ENCODE results near the gene S100A8.

Gene S100A8

GRCh38 chr1:153389973-153390879, 647 bp downstream of the S100A8 start:
- no peak for DNase-seq

DNA sequence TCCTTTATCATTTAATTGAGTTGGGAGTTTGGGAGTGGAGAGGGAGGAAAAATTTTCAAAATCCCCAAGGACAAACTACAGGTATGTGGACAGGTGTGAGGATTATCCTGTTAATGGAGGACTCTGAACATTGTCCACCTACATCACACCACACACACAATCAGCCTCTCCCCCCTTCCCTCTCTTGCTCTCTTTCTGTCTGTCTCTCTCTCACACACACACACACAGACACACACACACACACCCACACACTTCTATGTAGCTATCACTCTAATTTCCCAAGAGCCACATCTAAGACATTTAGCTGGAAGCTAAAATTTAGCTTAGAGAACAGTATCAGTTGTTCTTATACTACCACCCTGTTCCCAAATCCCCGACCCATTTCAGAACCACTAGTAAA, 1.5 kb downstream of the S100A8 start:
- no peak for DNase-seq

DNA sequence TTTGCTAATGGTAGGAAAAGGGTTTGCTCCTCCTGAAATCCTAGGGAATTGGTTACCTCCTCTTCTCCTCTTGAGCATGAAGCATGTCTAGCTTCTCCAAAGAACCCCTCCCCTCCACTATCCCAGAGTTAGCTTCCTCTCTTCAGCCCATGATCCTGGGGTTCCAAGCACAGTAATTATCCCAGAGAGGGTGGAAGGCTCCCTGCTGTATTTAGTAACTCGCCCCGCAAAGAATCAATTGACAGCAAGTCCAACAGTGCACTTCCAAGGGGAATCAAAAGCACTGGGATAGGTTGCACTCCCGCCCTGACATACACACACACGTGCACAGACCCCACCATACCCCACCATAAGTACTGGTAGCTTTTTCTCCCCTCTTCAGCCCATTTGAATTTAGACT, 3.1 kb downstream of the S100A8 start:
- DNase-seq: no peak

- DNase-seq: no peak
Measured at GRCh38 chr1:153387001-153387400, 3.9 kb downstream of the S100A8 start.

DNA sequence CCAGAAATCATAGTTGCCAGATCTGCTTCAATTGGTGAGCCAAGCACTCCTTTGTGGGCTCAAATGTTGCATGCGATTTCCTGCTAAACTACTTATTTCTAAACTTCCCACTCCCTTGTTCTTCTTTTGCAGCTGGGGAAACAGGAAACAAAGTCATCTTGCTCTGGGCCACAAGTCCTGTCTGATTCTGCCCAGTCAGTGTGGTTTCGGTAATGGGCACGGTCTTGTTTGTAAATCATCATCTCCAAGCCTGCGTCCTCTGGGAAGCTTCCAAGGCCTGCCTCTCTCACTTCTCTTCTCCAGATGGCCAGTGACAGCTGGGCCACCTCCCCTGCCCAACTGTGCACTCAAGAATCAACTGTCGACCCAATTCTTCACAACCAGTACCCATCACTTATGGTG, 4.4 kb downstream of the S100A8 start:
- DNase-seq: no peak

DNA sequence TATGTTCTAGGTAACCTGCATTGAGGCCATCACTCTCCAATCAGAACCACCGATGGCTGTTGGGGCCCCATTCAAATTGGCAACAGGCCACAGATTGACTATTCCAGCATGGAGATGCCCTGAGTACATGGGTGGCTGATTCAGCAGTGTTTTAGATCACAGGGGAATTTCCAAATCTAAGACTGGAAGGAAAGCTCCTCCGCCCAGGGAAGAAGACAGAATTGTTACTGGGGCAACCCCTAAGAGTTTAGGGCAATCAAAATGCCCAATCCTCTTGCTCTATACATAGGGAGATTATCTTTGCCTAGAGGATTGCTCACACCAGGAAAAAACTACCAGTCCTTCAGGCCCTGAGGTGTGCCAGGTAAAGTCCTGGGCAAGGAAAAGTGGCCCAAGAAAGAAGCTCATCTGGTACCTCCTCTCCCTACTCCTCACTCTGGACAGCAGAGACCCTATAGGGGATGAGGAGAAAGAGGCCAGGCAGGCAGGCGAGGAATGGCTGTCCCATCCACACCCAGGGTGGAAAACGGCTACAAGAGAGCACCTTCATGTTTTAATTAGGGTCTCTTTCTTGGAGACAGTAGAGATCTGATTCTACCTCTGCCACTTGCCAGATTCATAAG, 5.8 kb downstream of the S100A8 start:
- no peak for DNase-seq

DNA sequence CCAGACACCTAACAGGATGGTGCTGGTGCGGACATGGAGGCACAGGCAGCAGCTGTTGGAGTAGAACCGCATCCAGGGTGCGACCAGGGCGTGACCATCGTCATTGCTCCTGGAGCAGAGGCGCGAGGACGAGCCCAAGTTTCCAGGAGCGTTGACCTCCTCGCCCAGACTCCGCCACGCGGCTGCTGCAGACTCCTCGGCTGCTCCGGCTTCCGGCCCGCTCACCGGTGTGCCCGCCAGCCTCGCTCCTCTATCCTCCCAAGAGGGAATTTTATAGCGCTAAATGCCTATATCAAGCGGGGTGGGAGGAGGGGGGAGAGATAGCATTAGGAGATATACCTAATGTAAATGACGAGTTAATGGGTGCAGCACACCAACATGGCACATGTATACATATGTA, 10.2 kb downstream of the S100A8 start:
- no peak for DNase-seq

- no peak for DNase-seq
Measured at GRCh38 chr1:153379591-153379990, 11.3 kb downstream of the S100A8 start.

- no peak for DNase-seq
Measured at GRCh38 chr1:153375511-153375910, 15.4 kb downstream of the S100A8 start, which contains the start of gene S100A12. S100A12 (minus strand) TSS chr1:153375621; CDS start chr1:153374592, 1,029 bp downstream.

DNA sequence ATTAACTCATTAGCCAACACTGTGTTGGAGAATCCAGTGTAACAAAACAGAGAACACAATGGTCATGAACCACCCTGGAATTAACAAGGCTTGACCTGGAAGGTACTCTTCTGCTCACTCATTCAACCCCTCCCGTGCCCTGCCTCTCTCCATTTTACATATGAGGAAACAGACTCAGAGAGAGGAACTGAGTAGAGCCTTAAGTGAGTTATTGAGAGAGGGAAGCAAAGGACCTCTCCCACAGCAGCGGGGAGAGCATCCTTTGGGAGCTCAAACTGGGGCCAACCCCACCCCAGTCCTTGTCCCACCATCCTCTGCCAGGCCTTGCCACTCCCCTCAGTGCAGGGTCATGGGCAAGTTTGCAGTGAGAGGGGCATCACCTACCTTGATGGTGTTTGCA, 16.8 kb downstream of the S100A8 start:
- no peak for DNase-seq

- DNase-seq: no peak
Measured at GRCh38 chr1:153372571-153372970, 18.3 kb downstream of the S100A8 start.

GRCh38 chr1:153371231-153371630, 19.6 kb downstream of the S100A8 start:
- no peak for DNase-seq

DNA sequence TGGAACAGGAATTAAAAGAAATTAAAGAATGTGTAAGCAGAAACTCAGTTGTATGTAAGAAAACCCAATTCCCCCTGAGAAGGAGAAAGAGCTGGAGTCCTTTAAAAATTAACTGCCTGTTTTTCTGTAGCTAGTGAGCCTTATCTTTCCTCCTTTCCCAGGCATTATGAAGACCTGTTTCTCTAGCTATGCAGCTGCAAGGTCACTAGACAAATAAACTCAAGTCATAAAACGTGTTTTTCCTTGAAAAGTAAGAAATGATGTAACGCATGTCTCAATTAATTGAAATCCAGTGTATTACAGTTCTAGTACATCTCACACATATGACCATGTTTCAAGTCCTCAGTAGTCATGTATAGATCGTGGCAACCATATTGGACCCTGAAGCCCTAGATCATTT, 20.7 kb downstream of the S100A8 start:
- no peak for DNase-seq

DNA sequence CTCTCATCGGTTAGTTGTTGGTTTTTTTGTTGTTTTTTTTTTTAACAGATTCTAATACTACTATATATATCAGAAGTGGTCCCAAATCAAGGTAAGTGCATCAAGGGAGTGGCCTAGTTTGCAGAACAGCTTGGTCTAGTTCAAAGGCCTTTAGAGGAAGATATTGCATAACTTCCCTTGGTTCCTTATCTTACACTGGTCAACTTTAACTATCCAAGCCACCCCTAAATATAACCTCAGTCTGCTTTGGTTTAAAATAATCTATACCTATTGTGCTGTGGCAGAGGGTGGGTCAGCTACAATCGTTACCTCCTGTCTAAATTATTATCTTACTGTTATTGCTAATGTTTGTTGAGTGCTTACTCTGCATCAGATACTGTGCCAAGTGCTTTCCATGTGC, 22.4 kb downstream of the S100A8 start:
- no peak for DNase-seq

- DNase-seq: no peak
Measured at GRCh38 chr1:153367090-153367489, 23.8 kb downstream of the S100A8 start.

- no peak for DNase-seq
Measured at GRCh38 chr1:153366261-153366660, 24.6 kb downstream of the S100A8 start.

DNA sequence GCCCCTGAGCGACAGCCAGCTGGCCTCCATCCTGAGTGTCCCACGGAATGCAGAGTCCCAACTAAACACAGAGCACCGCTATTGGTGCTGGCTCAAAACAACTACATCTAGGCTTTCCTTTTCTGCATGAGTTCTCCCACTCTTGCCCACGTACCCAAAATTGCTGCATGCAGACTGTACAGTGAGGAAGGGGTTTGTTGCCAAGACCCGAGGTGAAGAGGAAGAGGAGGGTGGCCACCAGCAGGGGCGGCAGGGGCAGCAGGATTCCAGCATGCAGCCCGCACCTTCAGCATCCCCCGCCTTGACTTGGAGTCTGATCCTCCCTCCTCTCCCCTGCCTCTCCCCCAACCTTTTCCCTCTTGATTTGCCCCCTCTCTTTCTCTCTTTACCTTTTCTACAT, 25.2 kb downstream of the S100A8 start:
- DNase-seq: no peak

- DNase-seq: no peak
Measured at GRCh38 chr1:153364766-153365666, 25.9 kb downstream of the S100A8 start.

DNA sequence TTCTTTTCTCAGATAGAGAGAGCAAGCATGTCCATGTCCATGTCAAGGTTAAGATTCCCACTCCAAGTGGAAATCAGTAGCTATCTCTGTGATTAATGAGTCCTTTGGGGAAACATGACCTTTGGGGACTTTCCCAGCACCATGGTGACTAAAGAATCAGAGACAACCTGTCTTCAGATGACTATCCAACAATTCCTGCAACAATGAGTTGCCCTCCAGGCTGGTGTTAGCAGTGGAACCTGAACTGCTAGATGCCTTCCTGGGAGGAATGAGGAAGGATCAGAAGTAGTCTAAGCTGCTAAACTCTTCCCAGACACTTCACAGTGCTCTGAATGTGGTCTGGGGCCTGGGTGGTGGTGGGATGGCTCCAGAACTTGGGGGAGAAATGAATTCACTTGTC, 26.7 kb downstream of the S100A8 start:
- no peak for DNase-seq

- DNase-seq: no peak
Measured at GRCh38 chr1:153363641-153364040, 27.2 kb downstream of the S100A8 start.

DNA sequence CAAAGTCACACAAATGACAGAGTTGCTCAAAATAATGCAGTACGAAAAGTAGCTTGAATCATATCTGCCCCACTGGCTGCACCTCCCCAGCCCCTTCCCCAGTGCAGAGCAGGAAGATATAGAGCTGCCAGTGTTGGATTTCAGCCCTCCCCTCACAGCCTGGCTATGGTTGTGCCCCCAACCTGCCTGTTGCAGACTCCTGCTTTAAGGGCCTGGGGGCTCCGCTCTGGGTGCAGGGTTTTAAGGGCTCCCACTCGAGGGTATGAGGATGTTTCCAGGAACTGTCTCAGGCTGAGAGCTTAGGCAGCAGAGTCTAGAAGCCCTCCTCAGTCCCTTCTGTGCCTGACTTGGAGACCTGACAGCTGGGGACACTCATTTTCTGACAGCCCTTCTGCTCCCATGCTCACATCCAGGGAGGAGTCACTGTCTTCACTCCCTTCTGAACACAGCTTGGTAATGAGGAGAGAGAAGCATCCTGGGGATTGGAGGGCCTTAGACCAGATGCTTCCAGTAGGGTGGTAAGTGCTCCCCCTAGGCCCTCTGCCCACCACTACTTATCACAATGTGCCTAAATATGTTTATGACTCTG, 28.6 kb downstream of the S100A8 start:
- no peak for DNase-seq

DNA sequence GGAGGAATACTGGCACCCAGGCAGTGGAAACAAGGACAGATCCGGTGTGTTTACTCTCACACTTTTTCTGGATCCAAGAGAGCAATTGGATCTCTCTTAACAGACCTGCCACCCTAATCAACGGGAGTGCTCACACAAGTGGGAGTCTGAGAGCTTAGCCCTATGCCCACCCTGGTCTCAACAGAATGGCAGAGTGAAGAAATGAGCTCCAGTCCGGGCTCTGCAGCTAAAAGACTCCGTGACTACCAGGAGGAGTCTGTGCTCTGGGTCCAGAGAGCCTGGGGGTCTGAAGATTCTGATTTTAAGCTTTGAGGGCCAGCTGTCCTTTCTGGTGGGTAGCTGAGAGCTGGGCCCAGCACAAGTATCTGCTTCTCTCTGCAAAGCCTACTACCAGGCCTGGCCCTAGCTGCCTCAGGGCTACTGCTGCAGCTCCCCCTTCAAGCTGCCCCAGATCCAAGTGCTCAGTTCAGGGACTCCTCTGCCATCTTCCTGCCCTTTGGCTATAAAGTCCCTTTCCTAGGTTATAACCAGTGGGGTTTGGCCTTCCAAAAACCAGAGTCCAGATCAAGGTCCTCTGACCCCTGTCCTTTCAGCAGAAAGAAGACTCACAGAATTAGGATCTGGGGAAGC, 29.3 kb downstream of the S100A8 start:
- no peak for DNase-seq
